VCaP (cell line): ENCODE measurements around the gene TTLL10.

ENCODE experiments used
- H3K27ac ChIP-seq: fragments of 450-650 bp; 2 replicates; pipeline ENCODE4 v1.5.1; 2017
- CTCF ChIP-seq: fragments of 450-650 bp; conservative IDR thresholded peaks from 2 replicates; pipeline ENCODE4 v1.5.1; 2017; ENCODE audit warnings: mild to moderate bottlenecking, moderate library complexity

TTLL10 gene

GRCh38 chr1:1196431-1197187 lies 22.9 kb downstream of the TTLL10 start:
- no peak for TF ChIP-seq CTCF
- H3K27ac ChIP-seq: no peak overlapping the region

GRCh38 chr1:1197188-1197500 lies 23.5 kb downstream of the TTLL10 start:
- no peak for TF ChIP-seq CTCF
- no peak overlapping the region for H3K27ac ChIP-seq

GRCh38 chr1:1197551-1198422 lies 24.1 kb downstream of the TTLL10 start:
- TF ChIP-seq CTCF: no peak
- no peak overlapping the region for H3K27ac ChIP-seq

- no peak overlapping the region for H3K27ac ChIP-seq
- TF ChIP-seq CTCF: no peak
These were observed 24.9 kb downstream of the TTLL10 start for GRCh38 chr1:1198423-1199140.

- no peak for TF ChIP-seq CTCF
- H3K27ac ChIP-seq: no peak overlapping the region
These were observed 25.7 kb downstream of the TTLL10 start for GRCh38 chr1:1199141-1199960.

- H3K27ac ChIP-seq: no peak overlapping the region
- no peak for TF ChIP-seq CTCF
These were observed 26.5 kb downstream of the TTLL10 start for GRCh38 chr1:1199961-1200875.
